Measurements from ENCODE around the gene RPL41. TPM values are rescaled to one million over a fixed set of nuclear protein-coding genes. Genes with fewer than 3 reads are reported as not detected.
"Not testable (repeated sequence)": the region's sequence is repeated elsewhere in the genome, so short reads cannot be mapped to it uniquely, and the experiment has no call there.

RPL41 gene
- 1,000 to 10,000 TPM; 4,462 to 4,551 TPM for total RNA-seq

- H3K27me3 Mint-ChIP-seq: no peaks in the 10 kb centered on the region
- no peaks in the 10 kb centered on the region for H3K9me3 Mint-ChIP-seq
- peaks cover 27% of the 10 kb centered on the region for H3K4me1 Mint-ChIP-seq
- peaks cover 35% of the 10 kb centered on the region for H3K36me3 Mint-ChIP-seq
- peak within 1 kb of the TSS; percentile 98 for H3K4me3 Mint-ChIP-seq
- peak; percentile 29 for ATAC-seq (ENCODE audit: low read depth)
- peak within 1 kb of the TSS; percentile 99 for H3K27ac Mint-ChIP-seq
- peak; percentile 94 for DNase-seq
- POLR2A ChIA-PET: interaction anchor here (0.6 to 5.3 kb wide), 21 partner anchors 9 to 401 kb away, joined by 3 to 111 read pairs (median 6); partner anchors contain the start of genes BLOC1S1, CNPY2, COQ10A and ERBB3
Observed at GRCh38 chr12:56116267-56117081, at the start of gene RPL41. TSS of gene RPL41 (plus strand) at chr12:56116633.

DNA sequence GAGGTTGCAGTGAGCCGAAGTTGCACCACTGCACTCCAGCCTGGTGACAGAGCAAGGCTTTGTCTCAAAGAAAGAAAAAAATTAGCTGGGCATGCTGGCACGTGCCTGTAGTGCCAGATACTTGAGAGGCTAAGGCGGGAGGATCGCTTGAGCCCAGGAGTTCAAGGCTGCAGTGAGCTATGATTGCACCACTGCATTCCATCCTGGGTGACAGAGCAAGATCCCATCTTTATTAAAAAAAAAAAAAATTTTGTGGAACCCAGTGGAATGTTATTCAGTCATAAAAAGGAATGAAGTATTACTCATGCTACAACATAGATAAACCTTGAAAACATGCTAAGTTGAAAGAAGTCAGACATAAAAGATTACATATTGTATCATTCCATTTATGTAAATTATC is 44.8 kb upstream of the RPL41 start:
- Mint-ChIP-seq H3K9me3 (no peaks in the 10 kb centered on the region), H3K36me3 (no peaks in the 10 kb centered on the region), H3K27me3 (peaks cover 6% of the 10 kb centered on the region), H3K4me3 (no peak overlapping the region), H3K27ac (no peak overlapping the region), H3K4me1 (peaks cover 2% of the 10 kb centered on the region)
- POLR2A ChIA-PET: no interaction called here
- DNase-seq (no peak), ATAC-seq (ENCODE audit: low read depth) (no peak)

DNA sequence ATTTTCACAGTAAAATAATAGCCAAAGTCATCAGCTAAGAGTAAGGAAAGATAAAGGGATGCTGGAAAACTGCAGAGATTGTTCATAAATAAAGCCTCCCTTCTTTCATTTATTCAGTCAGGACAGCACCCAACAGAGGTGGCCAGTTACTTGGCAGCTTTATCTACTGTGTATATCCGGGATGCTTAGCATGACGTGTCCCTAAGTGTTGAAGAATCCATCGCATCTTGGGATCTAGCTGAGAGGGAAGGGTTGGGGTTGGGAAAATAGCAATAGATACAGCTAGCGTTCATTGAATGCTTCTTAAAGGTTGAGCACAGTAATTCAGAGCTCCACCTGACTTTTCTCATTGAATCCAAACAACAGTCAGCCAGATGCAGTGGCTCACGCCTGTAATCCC is 42.0 kb upstream of the RPL41 start:
- POLR2A ChIA-PET: interaction anchor here (0.9 to 1.4 kb wide), 2 partner anchors 54 to 100 kb away, joined by 3 read pairs; partner anchors contain the start of gene ESYT1
- DNase-seq (no peak), ATAC-seq (ENCODE audit: low read depth) (no peak)
- Mint-ChIP-seq H3K9me3 (no peaks in the 10 kb centered on the region), H3K4me1 (peaks cover 3% of the 10 kb centered on the region), H3K27ac (no peak overlapping the region), H3K36me3 (no peaks in the 10 kb centered on the region), H3K27me3 (peaks cover 12% of the 10 kb centered on the region), H3K4me3 (no peak overlapping the region)

- not testable (repeated sequence) for H3K27ac Mint-ChIP-seq, H3K4me3 Mint-ChIP-seq
- peaks cover 28% of the 10 kb centered on the region for H3K27me3 Mint-ChIP-seq
Observed at GRCh38 chr12:56077966-56078365, 38.5 kb upstream of the RPL41 start.

DNA sequence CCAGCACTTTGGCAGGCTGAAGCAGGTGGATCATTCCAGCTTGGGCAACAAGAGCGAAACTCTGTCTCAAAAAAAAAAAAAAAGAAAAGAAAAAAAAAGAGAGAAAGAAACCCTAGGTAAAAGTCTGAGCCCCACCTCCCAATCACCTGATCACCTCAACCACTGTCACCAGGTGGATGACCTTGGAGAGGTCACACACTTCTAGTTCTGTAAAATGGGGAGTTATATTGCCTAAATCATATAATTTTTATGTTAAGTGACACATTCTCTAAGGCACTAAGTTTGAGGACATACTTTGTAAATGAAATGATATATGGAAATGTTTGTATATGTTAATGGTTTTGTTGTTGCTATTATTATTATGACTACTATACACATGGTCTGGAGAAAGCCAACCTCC is 38.0 kb upstream of the RPL41 start:
- peaks cover 28% of the 10 kb centered on the region for H3K27me3 Mint-ChIP-seq
- ATAC-seq (ENCODE audit: low read depth) (no peak), DNase-seq (no peak)
- POLR2A ChIA-PET: interaction anchor here (1.6 to 1.8 kb wide), 2 partner anchors 23 to 25 kb away, joined by 5 to 6 read pairs; partner anchors contain the start of gene PA2G4
- peaks cover 8% of the 10 kb centered on the region for H3K4me1 Mint-ChIP-seq
- no peaks in the 10 kb centered on the region for H3K36me3 Mint-ChIP-seq
- no peak overlapping the region for H3K27ac Mint-ChIP-seq
- no peaks in the 10 kb centered on the region for H3K9me3 Mint-ChIP-seq
- peak overlapping the region; percentile 82 for H3K4me3 Mint-ChIP-seq

More at GRCh38 chr12:56077966-56078365, 38.5 kb upstream of the RPL41 start:
- not testable (repeated sequence) for ATAC-seq (ENCODE audit: low read depth); H3K36me3 Mint-ChIP-seq; H3K4me1 Mint-ChIP-seq; H3K9me3 Mint-ChIP-seq; DNase-seq
- POLR2A ChIA-PET: interaction anchor here (0.7 to 1.8 kb wide), 3 partner anchors 22 to 40 kb away, joined by 4 to 6 read pairs (median 5); partner anchors contain the start of genes PA2G4 and ZC3H10

DNA sequence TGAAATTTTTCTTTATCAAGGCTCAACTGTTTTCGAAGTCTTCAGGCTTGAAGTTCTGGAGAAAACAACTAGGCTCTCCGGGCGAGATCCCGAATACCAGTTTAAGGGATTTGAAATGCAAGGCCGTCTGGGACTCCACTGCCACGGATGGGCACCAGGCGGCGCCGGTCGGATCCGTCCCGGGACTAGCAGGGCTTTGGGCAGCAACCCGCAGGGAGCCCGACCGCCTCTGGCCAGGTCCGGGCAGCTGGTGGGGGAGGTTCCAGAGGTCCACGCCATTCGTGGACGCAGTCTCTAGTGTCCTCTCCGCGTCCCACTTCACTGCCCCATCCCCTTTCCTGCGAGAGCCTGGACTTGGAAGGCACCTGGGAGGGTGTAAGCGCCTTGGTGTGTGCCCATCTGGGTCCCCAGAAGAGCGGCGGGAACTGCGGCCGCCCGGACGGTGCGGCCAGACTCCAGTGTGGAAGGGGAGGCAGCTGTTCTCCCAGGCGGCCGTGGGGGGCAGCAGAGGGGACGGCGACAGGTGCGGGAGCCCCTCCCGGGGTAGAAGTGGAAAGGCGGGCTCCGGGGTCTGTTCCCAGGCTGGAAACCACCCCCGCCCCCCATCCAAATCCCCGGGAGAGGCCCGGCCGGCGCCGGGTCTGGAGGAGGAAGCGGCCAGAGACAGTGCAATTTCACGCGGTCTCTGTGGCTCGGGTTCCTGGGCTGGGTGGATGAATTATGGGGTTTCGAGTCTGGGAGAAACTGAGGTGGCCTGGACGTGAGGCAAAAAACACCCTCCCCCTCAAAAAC is 37.3 kb upstream of the RPL41 start:
- H3K27ac Mint-ChIP-seq: no peak overlapping the region
- peak; percentile 68 for DNase-seq
- no peaks in the 10 kb centered on the region for H3K9me3 Mint-ChIP-seq
- ATAC-seq (ENCODE audit: low read depth): peak; percentile 62
- peak overlapping the region; percentile 82 for H3K4me3 Mint-ChIP-seq
- H3K36me3 Mint-ChIP-seq: no peaks in the 10 kb centered on the region
- POLR2A ChIA-PET: interaction anchor here (1.0 to 4.2 kb wide), 4 partner anchors 24 to 49 kb away, joined by 3 to 47 read pairs (median 6); partner anchors contain the start of genes ESYT1, PA2G4 and ZC3H10
- peaks cover 26% of the 10 kb centered on the region for H3K27me3 Mint-ChIP-seq
- peaks cover 10% of the 10 kb centered on the region for H3K4me1 Mint-ChIP-seq

- DNase-seq (peak; percentile 73), ATAC-seq (ENCODE audit: low read depth) (peak; percentile 78)
- H3K27me3 Mint-ChIP-seq: peaks cover 26% of the 10 kb centered on the region
- H3K4me3 Mint-ChIP-seq: peak within 1 kb of the TSS; percentile 82
- no peaks in the 10 kb centered on the region for H3K9me3 Mint-ChIP-seq
- H3K36me3 Mint-ChIP-seq: no peaks in the 10 kb centered on the region
- POLR2A ChIA-PET: interaction anchor here (0.6 to 4.2 kb wide), 5 partner anchors 15 to 49 kb away, joined by 3 to 47 read pairs (median 4); partner anchors contain the start of genes ESYT1, PA2G4 and ZC3H10
- peaks cover 11% of the 10 kb centered on the region for H3K4me1 Mint-ChIP-seq
- peak within 1 kb of the TSS; percentile 36 for H3K27ac Mint-ChIP-seq
Observed at GRCh38 chr12:56079723-56080555, 36.5 kb upstream of the RPL41 start, which contains the start of gene ERBB3. TSS of gene ERBB3 (plus strand) at chr12:56080165. CDS start at chr12:56080301, 136 bp downstream.

DNA sequence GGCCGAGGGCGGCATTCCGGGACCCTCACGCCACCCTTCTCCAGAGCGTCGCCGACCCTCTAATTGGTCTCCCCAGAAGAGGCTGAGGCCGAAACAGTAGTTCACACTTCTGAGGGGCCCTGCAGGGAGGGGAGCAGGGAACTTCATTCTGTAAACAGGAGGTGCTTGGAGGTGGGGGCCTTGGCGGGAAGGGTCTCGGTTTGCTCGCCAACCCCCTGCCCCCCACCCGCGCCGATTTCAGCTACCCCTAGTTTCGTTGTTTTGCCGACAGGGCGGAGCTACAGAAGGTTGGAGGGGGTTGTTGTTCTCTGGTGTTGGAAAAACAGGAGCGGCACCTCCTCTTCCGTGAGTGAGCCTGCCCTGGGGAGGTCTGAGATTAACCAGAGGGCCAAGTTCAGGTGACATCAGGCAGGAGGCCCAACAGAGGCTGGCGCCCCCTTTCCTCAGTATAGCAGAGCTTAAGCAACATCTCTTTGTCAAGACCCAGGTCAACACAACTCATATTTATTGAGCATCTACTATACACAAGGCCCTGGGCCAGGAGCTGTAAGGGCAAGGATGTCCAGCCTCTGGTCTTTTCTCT is 35.8 kb upstream of the RPL41 start:
- peaks cover 26% of the 10 kb centered on the region for H3K27me3 Mint-ChIP-seq
- POLR2A ChIA-PET: interaction anchor here (0.6 to 4.2 kb wide), 4 partner anchors 13 to 107 kb away, joined by 3 to 47 read pairs (median 6); partner anchors contain the start of genes PA2G4, RAB5B and ZC3H10
- H3K4me1 Mint-ChIP-seq: peaks cover 15% of the 10 kb centered on the region

GRCh38 chr12:56081393-56082347 is 34.8 kb upstream of the RPL41 start:
- H3K36me3 Mint-ChIP-seq: no peaks in the 10 kb centered on the region
- peaks cover 26% of the 10 kb centered on the region for H3K27me3 Mint-ChIP-seq
- POLR2A ChIA-PET: interaction anchor here (0.6 to 4.2 kb wide), 4 partner anchors 12 to 108 kb away, joined by 3 to 47 read pairs (median 6); partner anchors contain the start of genes PA2G4, RAB5B and ZC3H10

More for the DNA sequence above, 35.8 kb upstream of the RPL41 start:
- ATAC-seq (ENCODE audit: low read depth) (no peak), DNase-seq (no peak)
- H3K4me3 Mint-ChIP-seq: peak overlapping the region; percentile 82
- H3K9me3 Mint-ChIP-seq: no peaks in the 10 kb centered on the region
- H3K27ac Mint-ChIP-seq: no peak overlapping the region
- H3K36me3 Mint-ChIP-seq: no peaks in the 10 kb centered on the region

DNA sequence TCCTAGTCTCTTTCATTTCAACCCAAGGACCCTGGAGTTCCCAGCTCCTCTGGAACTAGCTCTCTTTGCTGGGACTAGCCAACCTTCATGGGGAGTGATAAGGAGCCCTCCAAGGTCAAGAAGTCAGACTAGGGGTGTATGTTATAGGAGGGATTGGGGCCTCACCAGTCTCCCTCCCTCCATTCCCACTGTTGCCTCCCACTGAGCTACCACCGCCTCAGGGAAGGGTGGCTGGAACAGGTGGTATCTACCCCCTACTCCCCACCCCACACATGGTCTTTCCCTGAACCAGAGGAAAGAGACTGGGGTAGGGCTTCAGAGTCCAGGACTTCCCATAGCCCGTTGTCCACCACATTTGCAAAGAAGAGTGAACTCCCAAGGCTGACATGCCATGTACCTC is 34.1 kb upstream of the RPL41 start:
- Mint-ChIP-seq H3K9me3 (no peaks in the 10 kb centered on the region), H3K36me3 (no peaks in the 10 kb centered on the region), H3K4me3 (no peak overlapping the region), H3K27ac (no peak overlapping the region), H3K4me1 (peaks cover 15% of the 10 kb centered on the region), H3K27me3 (peaks cover 26% of the 10 kb centered on the region)
- ATAC-seq (ENCODE audit: low read depth): no peak
- POLR2A ChIA-PET: interaction anchor here (0.6 to 4.2 kb wide), 2 partner anchors 21 to 448 kb away, joined by 6 to 47 read pairs; partner anchors contain the start of gene PA2G4
- no peak for DNase-seq

More at GRCh38 chr12:56081393-56082347, 34.8 kb upstream of the RPL41 start:
- Mint-ChIP-seq H3K27ac (no peak overlapping the region), H3K4me1 (peaks cover 15% of the 10 kb centered on the region), H3K4me3 (no peak overlapping the region), H3K9me3 (no peaks in the 10 kb centered on the region)
- DNase-seq (no peak), ATAC-seq (ENCODE audit: low read depth) (no peak)

- no peaks in the 10 kb centered on the region for H3K9me3 Mint-ChIP-seq
- peaks cover 17% of the 10 kb centered on the region for H3K4me1 Mint-ChIP-seq
- no peak for ATAC-seq (ENCODE audit: low read depth)
- POLR2A ChIA-PET: interaction anchor here (0.6 to 4.2 kb wide), 3 partner anchors 20 to 447 kb away, joined by 6 to 47 read pairs (median 22); partner anchors contain the start of gene PA2G4
- H3K27me3 Mint-ChIP-seq: peaks cover 26% of the 10 kb centered on the region
- H3K36me3 Mint-ChIP-seq: no peaks in the 10 kb centered on the region
- DNase-seq: no peak
- H3K27ac Mint-ChIP-seq: no peak overlapping the region
- H3K4me3 Mint-ChIP-seq: no peak overlapping the region
Observed at GRCh38 chr12:56082967-56083366, 33.5 kb upstream of the RPL41 start.
